ENCODE data around the gene IMPG1. TPM values are rescaled to one million over a fixed set of nuclear protein-coding genes. Genes with fewer than 3 reads are reported as not detected.

The IMPG1 gene
- total and polyA plus RNA-seq, 2 of the 13 experiments (the other 11 are each of a cell fraction or from before 2014, with no cell fraction given) = not detected

DNA sequence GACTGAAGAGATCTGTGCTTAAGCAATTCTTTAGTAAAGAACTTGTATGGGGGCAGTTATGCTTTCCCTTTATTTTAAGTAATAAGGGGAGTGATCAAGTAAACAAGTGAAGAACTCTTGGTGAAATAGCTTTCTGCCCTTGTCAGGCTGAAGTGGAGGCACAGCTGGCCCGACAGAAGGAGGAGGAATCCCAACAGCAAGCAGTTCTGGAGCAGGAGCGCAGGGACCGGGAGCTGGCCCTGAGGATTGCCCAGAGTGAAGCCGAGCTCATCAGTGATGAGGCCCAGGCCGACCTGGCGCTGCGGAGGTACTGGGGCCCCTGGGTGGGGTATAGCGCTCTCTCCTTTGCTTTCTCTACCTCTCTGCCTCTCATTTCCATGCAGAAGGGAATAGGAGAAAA lies 180.1 kb downstream of the IMPG1 start:
- Histone ChIP-seq H3K9ac (ENCODE audit: insufficient read depth, low read depth, low read length) (no peak overlapping the region), H3K4me3 (replicated peaks in 1 of 3; ENCODE audit: insufficient read depth in 1 of 3, low read depth in 2 of 3, low read length in 3 of 3) (no peak overlapping the region), H3K79me2 (ENCODE audit: insufficient read depth, low read length) (no peaks in the 10 kb centered on the region), H3K4me2 (ENCODE audit: low read depth, low read length) (no peak overlapping the region), H3K36me3 (replicated peaks in 1 of 2; ENCODE audit: control insufficient read depth in 1 of 2, insufficient read depth in 2 of 2, low read length in 2 of 2) (no peaks in the 10 kb centered on the region), H3K9me3 (ENCODE audit: low read length) (no peaks in the 10 kb centered on the region), H3K27ac (ENCODE audit: extremely low read length, insufficient read depth, low read length) (no peak overlapping the region), H3K27me3 (ENCODE audit: control insufficient read depth in 1 of 2, insufficient read depth in 2 of 2, low read length in 2 of 2) (no peaks in the 10 kb centered on the region), H4K20me1 (ENCODE audit: insufficient read depth, low read length) (no peaks in the 10 kb centered on the region), H3K4me1 (ENCODE audit: insufficient read depth, low read length) (no peaks in the 10 kb centered on the region), H2AFZ (ENCODE audit: low read length) (no peak overlapping the region)
- CTCF ChIA-PET (ENCODE audit: low intra/inter-chr PET ratio, low total read pairs) = no interaction called here
- intact Hi-C loops (cut with micrococcal nuclease; ENCODE audit: unreplicated experiment) = loop anchor here (10.0 kb wide), 1 partner anchor 1562 kb away; no protein-coding TSS in a partner anchor
- ATAC-seq (no peak), FAIRE-seq (no peak), DNase-seq (ENCODE audit: low spot score) (no peak)
- WGBS (ENCODE audit: low lambda C conversion rate) = 96% methylated on average over 8 of the region's 8 CpGs
- POLR2A ChIA-PET = no interaction called here
- in situ Hi-C loops (cut with HindIII; ENCODE audit: extremely low pct_ligation_motif_present, low pct_unique_long_range_greater_than_20kb) = no loop called here
- BruUV-seq (replicated peaks) = no TSS peak
- TF ChIP-seq, protein P1, sequence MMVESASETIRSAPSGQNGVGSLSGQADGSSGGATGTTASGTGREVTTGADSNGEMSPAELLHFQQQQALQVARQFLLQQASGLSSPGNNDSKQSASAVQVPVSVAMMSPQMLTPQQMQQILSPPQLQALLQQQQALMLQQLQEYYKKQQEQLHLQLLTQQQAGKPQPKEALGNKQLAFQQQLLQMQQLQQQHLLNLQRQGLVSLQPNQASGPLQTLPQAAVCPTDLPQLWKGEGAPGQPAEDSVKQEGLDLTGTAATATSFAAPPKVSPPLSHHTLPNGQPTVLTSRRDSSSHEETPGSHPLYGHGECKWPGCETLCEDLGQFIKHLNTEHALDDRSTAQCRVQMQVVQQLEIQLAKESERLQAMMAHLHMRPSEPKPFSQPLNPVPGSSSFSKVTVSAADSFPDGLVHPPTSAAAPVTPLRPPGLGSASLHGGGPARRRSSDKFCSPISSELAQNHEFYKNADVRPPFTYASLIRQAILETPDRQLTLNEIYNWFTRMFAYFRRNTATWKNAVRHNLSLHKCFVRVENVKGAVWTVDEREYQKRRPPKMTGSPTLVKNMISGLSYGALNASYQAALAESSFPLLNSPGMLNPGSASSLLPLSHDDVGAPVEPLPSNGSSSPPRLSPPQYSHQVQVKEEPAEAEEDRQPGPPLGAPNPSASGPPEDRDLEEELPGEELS (CRISPR knock-in tag; IDR thresholded peaks at IDR 0.05) = no peak
- TF ChIP-seq, protein P2, sequence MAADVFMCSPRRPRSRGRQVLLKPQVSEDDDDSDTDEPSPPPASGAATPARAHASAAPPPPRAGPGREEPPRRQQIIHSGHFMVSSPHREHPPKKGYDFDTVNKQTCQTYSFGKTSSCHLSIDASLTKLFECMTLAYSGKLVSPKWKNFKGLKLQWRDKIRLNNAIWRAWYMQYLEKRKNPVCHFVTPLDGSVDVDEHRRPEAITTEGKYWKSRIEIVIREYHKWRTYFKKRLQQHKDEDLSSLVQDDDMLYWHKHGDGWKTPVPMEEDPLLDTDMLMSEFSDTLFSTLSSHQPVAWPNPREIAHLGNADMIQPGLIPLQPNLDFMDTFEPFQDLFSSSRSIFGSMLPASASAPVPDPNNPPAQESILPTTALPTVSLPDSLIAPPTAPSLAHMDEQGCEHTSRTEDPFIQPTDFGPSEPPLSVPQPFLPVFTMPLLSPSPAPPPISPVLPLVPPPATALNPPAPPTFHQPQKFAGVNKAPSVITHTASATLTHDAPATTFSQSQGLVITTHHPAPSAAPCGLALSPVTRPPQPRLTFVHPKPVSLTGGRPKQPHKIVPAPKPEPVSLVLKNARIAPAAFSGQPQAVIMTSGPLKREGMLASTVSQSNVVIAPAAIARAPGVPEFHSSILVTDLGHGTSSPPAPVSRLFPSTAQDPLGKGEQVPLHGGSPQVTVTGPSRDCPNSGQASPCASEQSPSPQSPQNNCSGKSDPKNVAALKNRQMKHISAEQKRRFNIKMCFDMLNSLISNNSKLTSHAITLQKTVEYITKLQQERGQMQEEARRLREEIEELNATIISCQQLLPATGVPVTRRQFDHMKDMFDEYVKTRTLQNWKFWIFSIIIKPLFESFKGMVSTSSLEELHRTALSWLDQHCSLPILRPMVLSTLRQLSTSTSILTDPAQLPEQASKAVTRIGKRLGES (CRISPR knock-in tag; IDR thresholded peaks at IDR 0.05; ENCODE audit: borderline replicate concordance) = no peak
- TF ChIP-seq, protein P3, sequence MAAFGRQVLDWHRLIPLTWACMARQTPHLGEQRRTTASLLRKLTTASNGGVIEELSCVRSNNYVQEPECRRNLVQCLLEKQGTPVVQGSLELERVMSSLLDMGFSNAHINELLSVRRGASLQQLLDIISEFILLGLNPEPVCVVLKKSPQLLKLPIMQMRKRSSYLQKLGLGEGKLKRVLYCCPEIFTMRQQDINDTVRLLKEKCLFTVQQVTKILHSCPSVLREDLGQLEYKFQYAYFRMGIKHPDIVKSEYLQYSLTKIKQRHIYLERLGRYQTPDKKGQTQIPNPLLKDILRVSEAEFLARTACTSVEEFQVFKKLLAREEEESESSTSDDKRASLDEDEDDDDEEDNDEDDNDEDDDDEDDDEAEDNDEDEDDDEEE (CRISPR knock-in tag; IDR thresholded peaks at IDR 0.05) = no peak
- TF ChIP-seq HOXA3 (CRISPR knock-in tag; IDR thresholded peaks at IDR 0.05) (no peak), ZNF264 (CRISPR knock-in tag; IDR thresholded peaks at IDR 0.05) (no peak), ZNF589 (CRISPR knock-in tag; conservative IDR thresholded peaks at IDR 0.05) (no peak), STAG1 (CRISPR knock-in tag; IDR thresholded peaks at IDR 0.05) (no peak), ZFX (CRISPR knock-in tag; IDR thresholded peaks at IDR 0.05; ENCODE audit: low read depth) (no peak), ZSCAN20 (CRISPR knock-in tag; IDR thresholded peaks at IDR 0.05; ENCODE audit: borderline replicate concordance) (no peak)
- TF ChIP-seq, protein P4, sequence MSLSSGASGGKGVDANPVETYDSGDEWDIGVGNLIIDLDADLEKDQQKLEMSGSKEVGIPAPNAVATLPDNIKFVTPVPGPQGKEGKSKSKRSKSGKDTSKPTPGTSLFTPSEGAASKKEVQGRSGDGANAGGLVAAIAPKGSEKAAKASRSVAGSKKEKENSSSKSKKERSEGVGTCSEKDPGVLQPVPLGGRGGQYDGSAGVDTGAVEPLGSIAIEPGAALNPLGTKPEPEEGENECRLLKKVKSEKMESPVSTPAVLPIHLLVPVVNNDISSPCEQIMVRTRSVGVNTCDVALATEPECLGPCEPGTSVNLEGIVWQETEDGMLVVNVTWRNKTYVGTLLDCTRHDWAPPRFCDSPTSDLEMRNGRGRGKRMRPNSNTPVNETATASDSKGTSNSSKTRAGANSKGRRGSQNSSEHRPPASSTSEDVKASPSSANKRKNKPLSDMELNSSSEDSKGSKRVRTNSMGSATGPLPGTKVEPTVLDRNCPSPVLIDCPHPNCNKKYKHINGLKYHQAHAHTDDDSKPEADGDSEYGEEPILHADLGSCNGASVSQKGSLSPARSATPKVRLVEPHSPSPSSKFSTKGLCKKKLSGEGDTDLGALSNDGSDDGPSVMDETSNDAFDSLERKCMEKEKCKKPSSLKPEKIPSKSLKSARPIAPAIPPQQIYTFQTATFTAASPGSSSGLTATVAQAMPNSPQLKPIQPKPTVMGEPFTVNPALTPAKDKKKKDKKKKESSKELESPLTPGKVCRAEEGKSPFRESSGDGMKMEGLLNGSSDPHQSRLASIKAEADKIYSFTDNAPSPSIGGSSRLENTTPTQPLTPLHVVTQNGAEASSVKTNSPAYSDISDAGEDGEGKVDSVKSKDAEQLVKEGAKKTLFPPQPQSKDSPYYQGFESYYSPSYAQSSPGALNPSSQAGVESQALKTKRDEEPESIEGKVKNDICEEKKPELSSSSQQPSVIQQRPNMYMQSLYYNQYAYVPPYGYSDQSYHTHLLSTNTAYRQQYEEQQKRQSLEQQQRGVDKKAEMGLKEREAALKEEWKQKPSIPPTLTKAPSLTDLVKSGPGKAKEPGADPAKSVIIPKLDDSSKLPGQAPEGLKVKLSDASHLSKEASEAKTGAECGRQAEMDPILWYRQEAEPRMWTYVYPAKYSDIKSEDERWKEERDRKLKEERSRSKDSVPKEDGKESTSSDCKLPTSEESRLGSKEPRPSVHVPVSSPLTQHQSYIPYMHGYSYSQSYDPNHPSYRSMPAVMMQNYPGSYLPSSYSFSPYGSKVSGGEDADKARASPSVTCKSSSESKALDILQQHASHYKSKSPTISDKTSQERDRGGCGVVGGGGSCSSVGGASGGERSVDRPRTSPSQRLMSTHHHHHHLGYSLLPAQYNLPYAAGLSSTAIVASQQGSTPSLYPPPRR (CRISPR knock-in tag; IDR thresholded peaks at IDR 0.05; ENCODE audit: borderline replicate concordance) = no peak
- TF ChIP-seq, protein P5, sequence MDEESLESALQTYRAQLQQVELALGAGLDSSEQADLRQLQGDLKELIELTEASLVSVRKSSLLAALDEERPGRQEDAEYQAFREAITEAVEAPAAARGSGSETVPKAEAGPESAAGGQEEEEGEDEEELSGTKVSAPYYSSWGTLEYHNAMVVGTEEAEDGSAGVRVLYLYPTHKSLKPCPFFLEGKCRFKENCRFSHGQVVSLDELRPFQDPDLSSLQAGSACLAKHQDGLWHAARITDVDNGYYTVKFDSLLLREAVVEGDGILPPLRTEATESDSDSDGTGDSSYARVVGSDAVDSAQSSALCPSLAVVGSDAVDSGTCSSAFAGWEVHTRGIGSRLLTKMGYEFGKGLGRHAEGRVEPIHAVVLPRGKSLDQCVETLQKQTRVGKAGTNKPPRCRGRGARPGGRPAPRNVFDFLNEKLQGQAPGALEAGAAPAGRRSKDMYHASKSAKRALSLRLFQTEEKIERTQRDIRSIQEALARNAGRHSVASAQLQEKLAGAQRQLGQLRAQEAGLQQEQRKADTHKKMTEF (CRISPR knock-in tag; IDR thresholded peaks at IDR 0.05) = no peak
- TF ChIP-seq, protein P6, sequence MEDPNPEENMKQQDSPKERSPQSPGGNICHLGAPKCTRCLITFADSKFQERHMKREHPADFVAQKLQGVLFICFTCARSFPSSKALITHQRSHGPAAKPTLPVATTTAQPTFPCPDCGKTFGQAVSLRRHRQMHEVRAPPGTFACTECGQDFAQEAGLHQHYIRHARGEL (CRISPR knock-in tag; IDR thresholded peaks at IDR 0.05) = no peak
